Esophagus muscularis mucosa (tissue), 4 donors: ENCODE data around the gene LGR4. TPM values are rescaled to one million over a fixed set of nuclear protein-coding genes. Genes with fewer than 3 reads are reported as not detected.

Experiments
- DNase-seq: peaks from one replicate; pipeline ENCODE4 v3.0.0-alpha.2; 2017; ENCODE audit errors: extremely low spot score
- H3K27ac ChIP-seq, 4 donors: fragments of 200-600 bp; sonication (generic); replicated peaks in 1 of 4; 1 replicate in 3 of 4; 2 replicates in 1 of 4; pipeline ENCODE4 v1.5.1; 2016 to 2019; ENCODE audit warnings: mild to moderate bottlenecking in 1 of 4
- H3K27me3 ChIP-seq, 4 donors: fragments of 200-600 bp; sonication (generic); one replicate each; pipeline versions ENCODE4 v1.5.1 to v1.6.0; 2016 to 2019
- H3K36me3 ChIP-seq, 4 donors: fragments of 200-600 bp; sonication (generic); one replicate each; pipeline ENCODE4 v1.5.1; 2016 to 2019
- H3K4me1 ChIP-seq, 4 donors: fragments of 200-600 bp; sonication (generic); one replicate each; pipeline ENCODE4 v1.5.1; 2016 to 2019
- H3K4me3 ChIP-seq, 4 donors: fragments of 200-600 bp; sonication (generic); 1 replicate in 2 of 4; 2 replicates in 2 of 4; pipeline ENCODE4 v1.5.1; 2016 to 2019; ENCODE audit warnings: mild to moderate bottlenecking in 4 of 4, moderate library complexity in 1 of 4
- H3K9me3 ChIP-seq, 4 donors: fragments of 200-600 bp; sonication (generic); 1 replicate in 3 of 4; 2 replicates in 1 of 4; pipeline ENCODE4 v1.5.1; 2016 to 2019
- EP300 ChIP-seq: sonication (generic); formaldehyde crosslinking; IDR thresholded peaks from one replicate; pipeline ENCODE4 v1.6.1; 2017; ENCODE audit warnings: antibody characterized with exemption
- POLR2A ChIP-seq: fragments of 450-650 bp; IDR thresholded peaks from one replicate; pipeline ENCODE4 v1.6.1; 2017; ENCODE audit warnings: antibody characterized with exemption, moderate library complexity, mild to moderate bottlenecking, low read depth
- POLR2AphosphoS5 ChIP-seq, 2 donors: sonication (generic); formaldehyde crosslinking; IDR thresholded peaks; one replicate each; pipeline ENCODE4 v1.6.1; 2017; ENCODE audit warnings: antibody characterized with exemption in 2 of 2
- WGBS: methylation state at CpG from one replicate; pipeline ENCODE4 v1.1.5; 2018; 5-methylcytosine and 5-hydroxymethylcytosine counted together
- intact Hi-C: fragments of 100-400 bp; cut with DNase I; formaldehyde crosslinking; loops from one replicate; pipeline ENCODE4 v1.15.1; 2023
- total RNA-seq, 4 donors: library from RNA; depleted of rRNA; stranded (reverse); fragments of >200 nt; gene quantifications; one replicate each; pipeline versions ENCODE4 v1.1.0 to v1.2.1, GENCODE V29; 2016
- TF ChIP-seq, protein P1 (sequence below), 3 experiments: fragments of 200-600 bp in 2 of 3; fragments of 450-650 bp in 1 of 3; sonication (generic) in 2 of 3; IDR thresholded peaks; one replicate each; pipeline ENCODE4 v1.5.1; 2017 to 2019; ENCODE audit warnings: antibody characterized with exemption in 3 of 3, mild to moderate bottlenecking in 2 of 3, moderate library complexity in 1 of 3

Gene LGR4
- total RNA-seq, 4 donors from 2014 or later, result 24.9 to 37.6 (median 27.6) TPM

DNA sequence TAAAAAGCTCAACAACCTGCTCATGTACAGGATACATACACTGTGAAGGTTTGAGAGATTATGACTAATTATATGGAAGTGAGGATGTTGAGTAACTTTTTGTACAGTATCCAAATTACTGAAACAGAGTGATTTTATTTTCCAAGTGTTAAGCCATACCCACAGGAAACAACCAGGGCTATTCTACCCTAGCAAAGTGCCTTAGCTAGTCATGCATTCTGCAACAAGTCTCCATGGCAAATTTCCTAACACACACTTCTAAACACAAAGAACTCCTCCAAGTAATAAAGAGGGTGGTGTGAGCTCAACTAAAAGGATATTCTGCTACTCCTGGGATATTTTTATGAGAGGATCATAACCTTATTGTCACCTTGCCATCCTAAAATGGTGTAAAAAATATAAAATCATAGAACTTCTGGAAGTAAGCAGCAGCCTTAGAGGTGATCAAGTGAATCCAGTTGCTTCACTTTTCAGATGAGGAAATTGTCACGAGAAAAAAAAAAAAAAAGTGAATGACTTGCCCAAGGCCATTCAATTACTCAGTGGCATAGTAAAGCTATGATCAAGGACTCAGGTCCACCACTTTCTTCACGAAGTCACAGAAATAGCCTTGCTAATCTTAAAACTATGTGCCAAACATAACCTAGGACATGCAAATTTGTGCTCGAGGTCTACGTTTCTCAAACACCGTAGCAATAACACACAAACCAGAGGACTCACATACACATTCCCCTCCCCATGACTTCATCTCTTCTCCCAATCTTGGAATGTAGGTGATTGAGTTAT, 4.2 kb downstream of the LGR4 start:
- no peaks in the 10 kb centered on the region for H3K36me3 ChIP-seq
- 67% methylated on average over 5 of the region's 5 CpGs for WGBS
- no peaks in the 10 kb centered on the region for H3K9me3 ChIP-seq
- DNase-seq, result no peak
- H3K4me1 ChIP-seq, result peaks cover 43 to 87% (median 82%) of the 10 kb centered on the region in 4 donors
- intact Hi-C loops, result no loop called here
- H3K27ac ChIP-seq, result peak overlapping the region; percentile 20 to 94 (median 30)
- no peaks in the 10 kb centered on the region for H3K27me3 ChIP-seq
- H3K4me3 ChIP-seq, result peak overlapping the region in 1 of 4 donors; percentile 85
- TF ChIP-seq, protein P1, sequence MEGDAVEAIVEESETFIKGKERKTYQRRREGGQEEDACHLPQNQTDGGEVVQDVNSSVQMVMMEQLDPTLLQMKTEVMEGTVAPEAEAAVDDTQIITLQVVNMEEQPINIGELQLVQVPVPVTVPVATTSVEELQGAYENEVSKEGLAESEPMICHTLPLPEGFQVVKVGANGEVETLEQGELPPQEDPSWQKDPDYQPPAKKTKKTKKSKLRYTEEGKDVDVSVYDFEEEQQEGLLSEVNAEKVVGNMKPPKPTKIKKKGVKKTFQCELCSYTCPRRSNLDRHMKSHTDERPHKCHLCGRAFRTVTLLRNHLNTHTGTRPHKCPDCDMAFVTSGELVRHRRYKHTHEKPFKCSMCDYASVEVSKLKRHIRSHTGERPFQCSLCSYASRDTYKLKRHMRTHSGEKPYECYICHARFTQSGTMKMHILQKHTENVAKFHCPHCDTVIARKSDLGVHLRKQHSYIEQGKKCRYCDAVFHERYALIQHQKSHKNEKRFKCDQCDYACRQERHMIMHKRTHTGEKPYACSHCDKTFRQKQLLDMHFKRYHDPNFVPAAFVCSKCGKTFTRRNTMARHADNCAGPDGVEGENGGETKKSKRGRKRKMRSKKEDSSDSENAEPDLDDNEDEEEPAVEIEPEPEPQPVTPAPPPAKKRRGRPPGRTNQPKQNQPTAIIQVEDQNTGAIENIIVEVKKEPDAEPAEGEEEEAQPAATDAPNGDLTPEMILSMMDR (IDR thresholded peaks at IDR 0.05), result no peak

DNA sequence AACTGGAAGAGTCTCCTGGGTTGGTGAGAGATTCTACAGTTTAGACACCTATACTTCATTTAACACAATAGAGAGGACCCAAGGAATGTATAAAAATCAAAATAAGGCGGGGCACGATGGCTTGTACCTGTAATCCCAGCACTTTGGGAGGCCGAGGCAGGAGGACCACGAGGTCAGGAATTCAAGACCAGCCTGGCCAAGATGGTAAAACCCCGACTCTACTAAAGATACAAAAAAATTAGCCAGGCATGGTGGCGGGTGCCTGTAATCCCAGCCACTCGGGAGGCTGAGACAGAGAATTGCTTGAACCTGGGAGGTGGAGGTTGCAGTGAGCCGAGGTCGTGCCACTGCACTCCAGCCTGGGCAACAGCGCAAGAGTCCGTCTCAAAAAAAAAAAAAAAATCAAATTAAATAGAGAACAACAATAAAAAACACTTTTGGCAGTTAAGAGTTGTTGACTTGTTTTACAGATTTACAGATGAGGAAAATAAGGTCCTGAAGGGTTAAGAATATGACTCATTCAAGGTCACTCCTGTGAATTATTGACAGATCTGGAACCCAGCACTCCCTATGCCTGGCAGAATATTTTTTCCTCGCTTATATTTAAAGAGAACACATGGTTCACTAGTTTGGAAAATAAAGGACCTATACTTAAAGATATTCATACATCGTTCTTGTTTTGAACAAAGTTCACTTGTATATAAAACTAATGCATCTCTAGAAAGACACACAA, 5.2 kb downstream of the LGR4 start:
- H3K27ac ChIP-seq, result peak overlapping the region in 1 of 4 donors; percentile 94
- intact Hi-C loops, result no loop called here
- WGBS, result 89% methylated on average over 13 of the region's 13 CpGs

DNA sequence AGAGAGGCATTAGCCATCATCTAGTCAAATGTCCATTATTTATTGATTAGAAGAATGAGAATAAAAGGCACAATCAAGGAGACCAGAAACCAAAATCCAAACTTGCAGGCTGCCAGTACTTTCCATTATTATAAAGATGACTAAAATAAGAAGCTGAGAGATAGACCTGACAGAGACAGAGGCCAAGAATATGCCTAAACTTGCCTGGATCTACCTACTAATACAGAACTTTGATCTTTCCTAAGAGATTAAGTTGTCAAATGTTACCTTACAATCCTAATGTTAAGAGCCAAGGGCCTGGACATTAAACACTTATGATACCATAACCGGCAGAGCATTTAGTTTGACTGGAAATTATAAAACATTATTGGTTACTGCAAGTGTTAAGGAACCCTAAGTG, 6.2 kb downstream of the LGR4 start:
- intact Hi-C loops, result no loop called here
- TF ChIP-seq, protein P1 (IDR thresholded peaks at IDR 0.05), result no peak
- no peak for TF ChIP-seq POLR2A
- no peak for TF ChIP-seq EP300
- no peak for TF ChIP-seq POLR2AphosphoS5 (IDR thresholded peaks at IDR 0.05)
- Histone ChIP-seq H3K9me3 (no peaks in the 10 kb centered on the region), H3K4me3 (no peak overlapping the region), H3K4me1 (peaks cover 43 to 92% (median 85%) of the 10 kb centered on the region in 4 donors), H3K27me3 (no peaks in the 10 kb centered on the region), H3K36me3 (no peaks in the 10 kb centered on the region), H3K27ac (peak overlapping the region in 3 of 4 donors; percentile 23 to 68 (median 26))
- 56% methylated on average over 1 of the region's 1 CpG for WGBS
- no peak for DNase-seq

More for the DNA sequence above, 5.2 kb downstream of the LGR4 start:
- H3K4me3 ChIP-seq, result no peak overlapping the region
- no peak for DNase-seq
- no peaks in the 10 kb centered on the region for H3K27me3 ChIP-seq
- TF ChIP-seq POLR2AphosphoS5 (IDR thresholded peaks at IDR 0.05), result no peak
- no peaks in the 10 kb centered on the region for H3K9me3 ChIP-seq
- peaks cover 43 to 92% (median 82%) of the 10 kb centered on the region in 4 donors for H3K4me1 ChIP-seq
- H3K36me3 ChIP-seq, result no peaks in the 10 kb centered on the region

DNA sequence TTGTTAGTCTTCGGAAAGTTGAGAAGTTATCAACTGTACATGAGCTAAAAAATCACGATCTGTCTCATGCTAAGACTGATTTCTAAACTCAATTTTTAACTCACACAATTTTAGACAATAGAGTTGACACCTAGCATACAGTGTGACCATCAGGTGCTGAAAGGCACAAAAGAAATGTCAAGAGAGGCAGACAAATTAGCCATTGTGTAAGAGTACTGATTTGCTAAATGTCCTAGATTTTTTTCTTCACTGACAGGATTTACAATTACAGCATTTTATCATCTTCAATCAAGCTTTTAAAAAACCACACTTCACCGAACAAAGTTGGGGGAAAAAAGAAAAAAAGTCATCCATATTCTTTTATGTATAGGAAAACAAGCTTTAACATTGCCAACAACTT, 7.0 kb downstream of the LGR4 start:
- Histone ChIP-seq H3K4me3 (no peak overlapping the region), H3K4me1 (peaks cover 43 to 85% (median 80%) of the 10 kb centered on the region in 4 donors), H3K27me3 (no peaks in the 10 kb centered on the region), H3K27ac (peak overlapping the region; percentile 23 to 68 (median 51)), H3K36me3 (no peaks in the 10 kb centered on the region), H3K9me3 (no peaks in the 10 kb centered on the region)
- 56% methylated on average over 3 of the region's 3 CpGs for WGBS
- intact Hi-C loops, result no loop called here
- DNase-seq, result no peak
- TF ChIP-seq POLR2AphosphoS5 (IDR thresholded peaks at IDR 0.05) (no peak), POLR2A (no peak), EP300 (no peak)
- TF ChIP-seq, protein P1 (IDR thresholded peaks at IDR 0.05), result no peak

DNA sequence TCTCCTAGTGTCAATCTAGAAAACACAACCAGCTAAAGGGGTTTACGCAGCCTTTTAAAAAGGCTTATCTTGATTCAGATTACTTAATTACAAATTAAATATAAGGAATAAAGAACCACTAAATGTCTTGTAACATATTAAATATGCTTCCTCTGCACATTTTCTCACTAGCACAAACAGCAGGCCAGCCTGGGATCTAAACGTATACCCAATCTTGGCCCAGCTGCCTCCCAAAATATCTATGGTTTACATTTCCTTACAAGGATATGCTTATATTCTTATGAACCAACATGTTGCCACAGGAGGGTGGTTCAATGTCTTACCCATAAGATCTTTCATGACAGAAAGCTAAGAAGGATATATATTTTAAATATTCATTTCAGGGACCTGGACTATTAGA, 7.7 kb downstream of the LGR4 start:
- no peaks in the 10 kb centered on the region for H3K9me3 ChIP-seq
- no peaks in the 10 kb centered on the region for H3K27me3 ChIP-seq
- 68% methylated on average over 2 of the region's 2 CpGs for WGBS
- no peak for TF ChIP-seq EP300
- TF ChIP-seq, protein P1 (IDR thresholded peaks at IDR 0.05), result no peak
- TF ChIP-seq POLR2A, result no peak
- no peak for TF ChIP-seq POLR2AphosphoS5 (IDR thresholded peaks at IDR 0.05)
- peaks cover 38 to 85% (median 75%) of the 10 kb centered on the region in 4 donors for H3K4me1 ChIP-seq
- no peaks in the 10 kb centered on the region for H3K36me3 ChIP-seq
- no peak for DNase-seq
- H3K4me3 ChIP-seq, result peak overlapping the region in 1 of 4 donors; percentile 4
- intact Hi-C loops, result no loop called here
- peak overlapping the region; percentile 46 to 68 (median 62) for H3K27ac ChIP-seq
